Measurements from ENCODE around the gene KDM4B. TPM values are rescaled to one million over a fixed set of nuclear protein-coding genes. Genes with fewer than 3 reads are reported as not detected.
"Not testable (repeated sequence)": the region's sequence is repeated elsewhere in the genome, so short reads cannot be mapped to it uniquely, and the experiment has no call there.

The KDM4B gene
- total RNA-seq, 4 donors from 2014 or later, result 26.6 to 84.2 (median 39.9) TPM

DNA sequence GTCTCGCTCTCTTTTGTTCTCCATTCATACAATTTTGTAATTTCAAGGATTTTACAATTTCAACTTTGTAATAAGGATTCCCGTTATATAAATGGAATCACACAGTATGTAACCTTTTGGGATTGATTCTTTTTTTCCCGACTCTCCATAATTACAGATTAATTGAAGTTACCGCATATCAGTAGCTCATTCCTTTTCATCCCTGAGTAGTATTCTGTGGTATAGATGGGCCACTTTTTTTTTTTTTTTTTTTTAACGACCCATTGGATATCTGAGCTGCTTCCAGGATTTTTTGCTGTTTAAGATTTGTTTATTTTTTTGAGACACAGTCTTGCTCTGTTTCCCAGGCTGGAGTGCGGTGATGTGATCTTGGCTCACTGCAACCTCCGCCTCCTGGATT, 31.9 kb upstream of the KDM4B start:
- Histone ChIP-seq H3K4me1 (peaks cover 0 to 6% (median 0%) of the 10 kb centered on the region in 4 donors), H3K27me3 (no peaks in the 10 kb centered on the region), H3K36me3 (no peaks in the 10 kb centered on the region), H3K27ac (no peak overlapping the region), H3K9me3 (no peaks in the 10 kb centered on the region), H3K4me3 (no peak overlapping the region)
- TF ChIP-seq POLR2AphosphoS5 (IDR thresholded peaks at IDR 0.05) (no peak), POLR2A (IDR thresholded peaks at IDR 0.05) (no peak), EP300 (IDR thresholded peaks at IDR 0.05; ENCODE audit: low read depth) (no peak)
- TF ChIP-seq, protein P1, sequence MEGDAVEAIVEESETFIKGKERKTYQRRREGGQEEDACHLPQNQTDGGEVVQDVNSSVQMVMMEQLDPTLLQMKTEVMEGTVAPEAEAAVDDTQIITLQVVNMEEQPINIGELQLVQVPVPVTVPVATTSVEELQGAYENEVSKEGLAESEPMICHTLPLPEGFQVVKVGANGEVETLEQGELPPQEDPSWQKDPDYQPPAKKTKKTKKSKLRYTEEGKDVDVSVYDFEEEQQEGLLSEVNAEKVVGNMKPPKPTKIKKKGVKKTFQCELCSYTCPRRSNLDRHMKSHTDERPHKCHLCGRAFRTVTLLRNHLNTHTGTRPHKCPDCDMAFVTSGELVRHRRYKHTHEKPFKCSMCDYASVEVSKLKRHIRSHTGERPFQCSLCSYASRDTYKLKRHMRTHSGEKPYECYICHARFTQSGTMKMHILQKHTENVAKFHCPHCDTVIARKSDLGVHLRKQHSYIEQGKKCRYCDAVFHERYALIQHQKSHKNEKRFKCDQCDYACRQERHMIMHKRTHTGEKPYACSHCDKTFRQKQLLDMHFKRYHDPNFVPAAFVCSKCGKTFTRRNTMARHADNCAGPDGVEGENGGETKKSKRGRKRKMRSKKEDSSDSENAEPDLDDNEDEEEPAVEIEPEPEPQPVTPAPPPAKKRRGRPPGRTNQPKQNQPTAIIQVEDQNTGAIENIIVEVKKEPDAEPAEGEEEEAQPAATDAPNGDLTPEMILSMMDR (IDR thresholded peaks at IDR 0.05), result no peak
- DNase-seq, result no peak
- intact Hi-C loops (cut with DNase I; ENCODE audit: low total_unique reads), result no loop called here
- in situ Hi-C loops (cut with MboI; ENCODE audit: low pct_ligation_motif_present in 1 of 4, low pct_unique_long_range_greater_than_20kb in 1 of 4, low sequenced_read_pairs in 3 of 4), result no loop called here
- 87 to 91% methylated on average over 4 to 7 of the region's 7 CpGs for WGBS, 2 donors (ENCODE audit: low coverage in 1 of 2)

DNA sequence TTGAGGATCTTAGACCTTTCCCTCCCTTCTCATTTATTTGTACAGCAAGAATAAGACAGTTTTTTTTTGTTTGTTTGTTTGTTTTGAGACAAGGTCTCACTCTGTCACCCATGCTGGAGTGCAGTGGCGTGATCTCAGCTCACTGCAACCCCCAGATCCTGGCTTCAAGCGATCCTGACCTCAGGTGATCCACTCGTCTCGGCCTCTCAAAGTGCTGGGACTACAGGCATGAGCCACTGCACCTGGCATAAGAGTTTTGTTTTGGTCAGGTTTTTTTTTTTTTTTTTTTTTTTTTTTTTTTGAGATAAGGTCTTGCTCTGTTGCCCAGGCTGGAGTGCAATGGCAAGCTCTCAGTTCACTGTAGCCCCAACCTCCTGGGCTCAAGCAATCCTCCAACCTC, 30.5 kb upstream of the KDM4B start:
- in situ Hi-C loops (cut with MboI; ENCODE audit: low pct_ligation_motif_present in 1 of 4, low pct_unique_long_range_greater_than_20kb in 1 of 4, low sequenced_read_pairs in 3 of 4); H3K27me3 ChIP-seq; DNase-seq; intact Hi-C loops (cut with DNase I; ENCODE audit: low total_unique reads); H3K9me3 ChIP-seq; H3K4me3 ChIP-seq; H3K36me3 ChIP-seq; H3K4me1 ChIP-seq; H3K27ac ChIP-seq: not testable (repeated sequence)
- 93 to 95% methylated on average over 4 of the region's 4 CpGs for WGBS, 2 donors (ENCODE audit: low coverage in 1 of 2)

DNA sequence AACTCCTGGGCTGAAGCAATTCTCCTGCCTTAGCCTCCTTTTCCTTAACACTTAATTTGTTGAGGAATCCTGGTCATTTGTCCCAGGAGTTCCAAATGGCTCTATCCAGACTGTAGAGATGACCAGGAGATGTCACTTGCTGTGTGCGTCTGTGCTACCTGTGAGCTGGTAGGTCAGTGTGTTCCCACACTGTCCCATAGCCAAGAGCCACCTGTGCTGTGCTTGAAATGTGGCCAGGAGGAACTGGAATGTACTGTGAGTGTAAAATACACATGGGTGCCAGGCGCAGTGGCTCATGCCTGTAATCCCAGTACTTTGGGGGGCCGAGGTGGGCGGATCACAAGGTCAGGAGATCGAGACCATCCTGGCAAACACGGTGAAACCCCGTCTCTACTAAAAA, 29.4 kb upstream of the KDM4B start:
- intact Hi-C loops (cut with DNase I; ENCODE audit: low total_unique reads), result no loop called here
- no peak for DNase-seq
- Histone ChIP-seq H3K27me3 (no peaks in the 10 kb centered on the region), H3K9me3 (no peaks in the 10 kb centered on the region), H3K36me3 (no peaks in the 10 kb centered on the region), H3K4me3 (no peak overlapping the region), H3K4me1 (no peaks in the 10 kb centered on the region), H3K27ac (no peak overlapping the region)
- in situ Hi-C loops (cut with MboI; ENCODE audit: low pct_ligation_motif_present in 1 of 4, low pct_unique_long_range_greater_than_20kb in 1 of 4, low sequenced_read_pairs in 3 of 4), result no loop called here
- 93 to 94% methylated on average over 5 to 7 of the region's 7 CpGs for WGBS, 2 donors (ENCODE audit: low coverage in 1 of 2)
- no peak for TF ChIP-seq EP300 (IDR thresholded peaks at IDR 0.05; ENCODE audit: low read depth)
- TF ChIP-seq POLR2AphosphoS5 (IDR thresholded peaks at IDR 0.05), result no peak
- TF ChIP-seq, protein P1 (IDR thresholded peaks at IDR 0.05), result no peak
- no peak for TF ChIP-seq POLR2A (IDR thresholded peaks at IDR 0.05)

DNA sequence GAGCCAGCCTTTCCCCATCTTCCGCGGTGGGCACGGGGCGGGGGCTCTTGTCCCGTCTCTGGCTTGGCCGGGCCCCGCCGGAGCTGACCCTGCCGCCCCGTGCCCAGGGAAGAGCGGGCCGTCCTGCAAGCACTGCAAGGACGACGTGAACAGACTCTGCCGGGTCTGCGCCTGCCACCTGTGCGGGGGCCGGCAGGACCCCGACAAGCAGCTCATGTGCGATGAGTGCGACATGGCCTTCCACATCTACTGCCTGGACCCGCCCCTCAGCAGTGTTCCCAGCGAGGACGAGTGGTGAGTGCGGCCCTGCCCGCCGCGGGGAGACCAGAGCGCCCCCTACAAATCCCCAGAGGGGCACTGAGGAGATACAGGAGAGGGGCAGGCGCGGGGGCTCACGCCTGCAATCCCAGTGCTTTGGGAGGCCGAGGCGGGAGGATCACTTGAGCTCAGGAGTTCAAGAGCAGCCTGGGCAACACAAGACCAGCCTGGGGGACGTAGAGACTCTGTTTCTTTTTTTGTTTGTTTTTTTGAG, 27.2 kb upstream of the KDM4B start:
- H3K27me3 ChIP-seq; H3K4me3 ChIP-seq; intact Hi-C loops (cut with DNase I; ENCODE audit: low total_unique reads); H3K27ac ChIP-seq; H3K4me1 ChIP-seq; H3K36me3 ChIP-seq; H3K9me3 ChIP-seq; in situ Hi-C loops (cut with MboI; ENCODE audit: low pct_ligation_motif_present in 1 of 4, low pct_unique_long_range_greater_than_20kb in 1 of 4, low sequenced_read_pairs in 3 of 4); DNase-seq: not testable (repeated sequence)
- WGBS, 2 donors (ENCODE audit: low coverage in 1 of 2), result 94% methylated on average over 35 of the region's 35 CpGs; no CpG with 5 or more reads in 1 of the 2 donors

DNA sequence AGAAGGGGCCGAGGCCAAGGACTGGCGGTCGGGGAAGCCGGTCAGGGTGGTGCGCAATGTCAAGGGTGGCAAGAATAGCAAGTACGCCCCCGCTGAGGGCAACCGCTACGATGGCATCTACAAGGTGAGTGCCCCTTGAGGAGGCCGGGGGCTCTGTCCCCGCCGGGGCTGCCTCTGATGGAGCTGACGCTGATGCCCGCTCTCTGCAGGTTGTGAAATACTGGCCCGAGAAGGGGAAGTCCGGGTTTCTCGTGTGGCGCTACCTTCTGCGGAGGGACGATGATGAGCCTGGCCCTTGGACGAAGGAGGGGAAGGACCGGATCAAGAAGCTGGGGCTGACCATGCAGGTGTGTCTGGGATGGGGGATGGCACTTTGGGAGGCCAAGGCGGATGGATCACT, 18.3 kb upstream of the KDM4B start:
- H3K4me1 ChIP-seq; H3K4me3 ChIP-seq; intact Hi-C loops (cut with DNase I; ENCODE audit: low total_unique reads); H3K9me3 ChIP-seq; DNase-seq; H3K27ac ChIP-seq; H3K27me3 ChIP-seq; in situ Hi-C loops (cut with MboI; ENCODE audit: low pct_ligation_motif_present in 1 of 4, low pct_unique_long_range_greater_than_20kb in 1 of 4, low sequenced_read_pairs in 3 of 4); H3K36me3 ChIP-seq: not testable (repeated sequence)
- 93 to 100% methylated on average over 1 to 23 of the region's 23 CpGs for WGBS, 2 donors (ENCODE audit: low coverage in 1 of 2)

DNA sequence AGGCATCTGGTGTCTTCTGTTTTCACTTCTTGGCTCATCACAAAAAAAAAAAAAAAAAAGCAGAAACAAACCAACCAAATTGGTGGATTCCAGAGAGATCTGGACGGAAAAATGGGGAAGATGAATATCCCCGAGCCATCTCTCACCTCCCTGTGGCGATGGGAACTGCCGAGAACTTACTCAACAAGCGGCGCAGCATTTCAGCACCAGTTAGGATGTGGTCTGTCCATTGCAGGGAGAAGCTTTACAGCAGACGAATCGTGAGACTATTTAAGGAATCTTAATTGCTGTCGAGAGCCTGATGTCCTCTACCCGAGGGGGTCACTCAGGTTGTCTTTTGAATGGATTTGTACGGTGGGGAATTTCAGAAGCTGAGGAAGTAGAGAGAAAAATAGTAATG, 17.3 kb upstream of the KDM4B start:
- in situ Hi-C loops (cut with MboI; ENCODE audit: low pct_ligation_motif_present in 1 of 4, low pct_unique_long_range_greater_than_20kb in 1 of 4, low sequenced_read_pairs in 3 of 4) (no loop called here), intact Hi-C loops (cut with DNase I; ENCODE audit: low total_unique reads) (no loop called here)
- TF ChIP-seq, protein P1 (IDR thresholded peaks at IDR 0.05), result no peak
- no peak for TF ChIP-seq POLR2AphosphoS5 (IDR thresholded peaks at IDR 0.05)
- no peak for TF ChIP-seq EP300 (IDR thresholded peaks at IDR 0.05; ENCODE audit: low read depth)
- no peak for TF ChIP-seq POLR2A (IDR thresholded peaks at IDR 0.05)
- DNase-seq, result no peak
- 90% methylated on average over 11 of the region's 11 CpGs; no CpG with 5 or more reads in 1 of the 2 donors for WGBS, 2 donors (ENCODE audit: low coverage in 1 of 2)
- H3K9me3 ChIP-seq, result no peaks in the 10 kb centered on the region
- no peak overlapping the region for H3K4me3 ChIP-seq
- no peaks in the 10 kb centered on the region for H3K4me1 ChIP-seq
- no peaks in the 10 kb centered on the region for H3K36me3 ChIP-seq
- no peak overlapping the region for H3K27ac ChIP-seq
- H3K27me3 ChIP-seq, result no peaks in the 10 kb centered on the region

Measured in transverse colon (tissue), 4 donors.